HCT116 (cell line): ENCODE results near the gene GRIK3.

Experiments used
- CEBPB ChIP-seq: IDR thresholded peaks from 2 replicates; pipeline ENCODE4 v1.6.1; 2012; ENCODE audit warnings: low read depth
- CTCF ChIP-seq, 3 experiments: fragments of 200-600 bp in 1 of 3; sonication (generic) in 1 of 3; IDR thresholded peaks in 2 of 3; conservative IDR thresholded peaks in 1 of 3; 2 replicates each; pipeline ENCODE4 v1.5.1; 2012 to 2017; ENCODE audit warnings: low read depth in 2 of 3, low read length in 2 of 3, antibody characterized with exemption in 1 of 3, borderline replicate concordance in 1 of 3, control low read depth in 1 of 3, mild to moderate bottlenecking in 1 of 3, mixed read lengths in 1 of 3, mixed run types in 1 of 3, moderate library complexity in 1 of 3; ENCODE audit not compliant: insufficient read depth in 1 of 3
- EZH2 ChIP-seq: fragments of 200-600 bp; sonication (generic); IDR thresholded peaks from 2 replicates; pipeline ENCODE4 v1.6.1; 2017; ENCODE audit warnings: antibody characterized with exemption, mixed run types
- EZH2phosphoT487 ChIP-seq: fragments of 200-600 bp; IDR thresholded peaks from 2 replicates; pipeline ENCODE4 v1.6.1; 2018; ENCODE audit warnings: antibody characterized with exemption, borderline replicate concordance
- JUND ChIP-seq: IDR thresholded peaks from 2 replicates; pipeline ENCODE4 v1.6.1; 2012
- MAX ChIP-seq: IDR thresholded peaks from 2 replicates; pipeline ENCODE4 v1.6.1; 2012
- POLR2A ChIP-seq: IDR thresholded peaks from 2 replicates; pipeline ENCODE4 v1.7.0; 2011; ENCODE audit warnings: borderline replicate concordance; ENCODE audit not compliant: insufficient read depth, insufficient read length; ENCODE audit errors: extremely low read depth
- POLR2AphosphoS5 ChIP-seq: IDR thresholded peaks from 2 replicates; pipeline ENCODE4 v1.6.1; 2011; ENCODE audit warnings: mild to moderate bottlenecking, low read depth, low read length, moderate library complexity
- ZBTB33 ChIP-seq: IDR thresholded peaks from 2 replicates; pipeline ENCODE4 v1.6.1; 2011; ENCODE audit warnings: mild to moderate bottlenecking, low read length, moderate library complexity; ENCODE audit not compliant: insufficient replicate concordance; ENCODE audit errors: extremely low read depth

- TF ChIP-seq CTCF (IDR thresholded peaks at IDR 0.05 in 2 of 3, conservative IDR thresholded peaks at IDR 0.05 in 1 of 3; ENCODE audit: borderline replicate concordance in 1 of 3, insufficient read depth in 1 of 3, low read depth in 2 of 3, low read length in 2 of 3) (no peak), POLR2AphosphoS5 (no peak), EZH2 (no peak), CEBPB (no peak), POLR2A (no peak), EZH2phosphoT487 (no peak), MAX (no peak), ZBTB33 (no peak), JUND (no peak)
These were observed 15.8 kb downstream of the GRIK3 start for GRCh38 chr1:37018510-37018909.
